ENCODE data around the gene ARPC5L.

- TF ChIP-seq, protein P1, sequence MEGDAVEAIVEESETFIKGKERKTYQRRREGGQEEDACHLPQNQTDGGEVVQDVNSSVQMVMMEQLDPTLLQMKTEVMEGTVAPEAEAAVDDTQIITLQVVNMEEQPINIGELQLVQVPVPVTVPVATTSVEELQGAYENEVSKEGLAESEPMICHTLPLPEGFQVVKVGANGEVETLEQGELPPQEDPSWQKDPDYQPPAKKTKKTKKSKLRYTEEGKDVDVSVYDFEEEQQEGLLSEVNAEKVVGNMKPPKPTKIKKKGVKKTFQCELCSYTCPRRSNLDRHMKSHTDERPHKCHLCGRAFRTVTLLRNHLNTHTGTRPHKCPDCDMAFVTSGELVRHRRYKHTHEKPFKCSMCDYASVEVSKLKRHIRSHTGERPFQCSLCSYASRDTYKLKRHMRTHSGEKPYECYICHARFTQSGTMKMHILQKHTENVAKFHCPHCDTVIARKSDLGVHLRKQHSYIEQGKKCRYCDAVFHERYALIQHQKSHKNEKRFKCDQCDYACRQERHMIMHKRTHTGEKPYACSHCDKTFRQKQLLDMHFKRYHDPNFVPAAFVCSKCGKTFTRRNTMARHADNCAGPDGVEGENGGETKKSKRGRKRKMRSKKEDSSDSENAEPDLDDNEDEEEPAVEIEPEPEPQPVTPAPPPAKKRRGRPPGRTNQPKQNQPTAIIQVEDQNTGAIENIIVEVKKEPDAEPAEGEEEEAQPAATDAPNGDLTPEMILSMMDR (IDR thresholded peaks at IDR 0.05; ENCODE audit: insufficient read depth, low read length, poor library complexity, severe bottlenecking): no peak
- TF ChIP-seq EZH2phosphoT487 (conservative IDR thresholded peaks at IDR 0.05; ENCODE audit: low read length): no peak
These were observed 1.5 kb downstream of the ARPC5L start for GRCh38 chr9:124863371-124863871.

Measured in SU-DHL-6 (cell line).